ENCODE data around the gene ADM5. TPM values are rescaled to one million over a fixed set of nuclear protein-coding genes. Genes with fewer than 3 reads are reported as not detected.

The ADM5 gene
- polyA plus RNA-seq, 1 donor from 2014 or later, result 7.2 TPM

DNA sequence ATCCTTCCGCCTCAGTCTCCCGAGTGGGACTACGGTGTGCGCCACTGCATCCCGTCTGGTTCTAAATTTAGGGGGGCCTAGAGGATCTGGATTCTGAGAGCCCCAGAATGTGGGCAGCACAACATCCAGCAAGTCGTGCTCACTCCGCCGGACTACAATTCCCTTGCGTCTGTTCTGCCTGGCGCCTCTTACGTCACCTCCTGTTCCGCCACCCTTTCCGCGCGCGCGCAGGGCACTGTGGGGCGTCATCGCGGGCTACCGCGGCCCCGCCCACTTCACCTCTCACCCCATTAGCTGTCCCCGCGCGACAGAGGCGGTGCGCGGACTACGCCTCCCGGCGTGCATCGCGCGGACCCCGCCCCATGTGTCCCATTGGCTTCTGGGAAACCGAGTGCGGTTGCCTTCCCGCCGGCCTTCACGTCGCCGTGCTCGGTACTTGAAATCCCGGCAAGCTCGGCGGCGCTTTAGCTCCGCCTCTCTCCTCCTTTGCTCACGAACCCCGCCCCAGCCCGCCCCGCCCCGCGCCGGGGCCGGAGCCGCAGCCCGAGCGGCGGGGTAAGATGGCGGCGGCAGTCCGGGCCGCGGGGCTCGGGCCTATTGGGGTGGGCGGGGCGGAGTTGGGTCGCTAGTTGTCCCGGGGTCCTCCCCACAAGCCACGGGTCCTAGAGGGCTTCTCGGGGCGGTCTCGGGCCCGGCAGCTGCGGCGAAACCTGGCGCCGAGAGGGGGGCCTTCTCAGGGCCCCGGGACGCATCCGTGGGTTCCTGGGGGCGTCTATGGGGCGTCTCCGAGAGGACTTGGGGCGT, 47.5 kb upstream of the ADM5 start, which contains the start of gene SCAF1:
Gene SCAF1, plus strand, starts transcription at position 522 of the 804 bp plus-strand sequence. CDS start 2,818 bp downstream, outside the sequence.
- peaks cover 25% of the 10 kb centered on the region for H3K79me2 ChIP-seq (replicated peaks; ENCODE audit: insufficient read depth, low read length)
- TF ChIP-seq MXI1 (conservative IDR thresholded peaks at IDR 0.05; ENCODE audit: poor library complexity, severe bottlenecking), result peak; percentile 37
- TF ChIP-seq CTCF (IDR thresholded peaks at IDR 0.05; ENCODE audit: poor library complexity, severe bottlenecking), result no peak
- TF ChIP-seq POLR2AphosphoS5 (IDR thresholded peaks at IDR 0.05), result peak; percentile 75
- TF ChIP-seq SMC3 (conservative IDR thresholded peaks at IDR 0.05; ENCODE audit: poor library complexity), result no peak
- peak; percentile 68 for TF ChIP-seq EP300 (conservative IDR thresholded peaks at IDR 0.05; ENCODE audit: poor library complexity, severe bottlenecking)
- TF ChIP-seq EZH2 (IDR thresholded peaks at IDR 0.05; ENCODE audit: borderline replicate concordance, insufficient read depth, low read length, poor library complexity, severe bottlenecking), result no peak
- H3K27me3 ChIP-seq (ENCODE audit: insufficient read depth, low read depth, low read length), result no peaks in the 10 kb centered on the region
- peak within 1 kb of the TSS; percentile 98 for H3K9ac ChIP-seq (ENCODE audit: low read length)
- H3K27ac ChIP-seq (ENCODE audit: low read length), result peak within 1 kb of the TSS; percentile 90
- peak within 1 kb of the TSS; percentile 76 for H3K4me3 ChIP-seq (ENCODE audit: low read length)
- H3F3A ChIP-seq (ENCODE audit: insufficient read depth, low read length, poor library complexity, severe bottlenecking), result peaks cover 5% of the 10 kb centered on the region
- H3K9me3 ChIP-seq (ENCODE audit: low read length), result no peaks in the 10 kb centered on the region
- no peaks in the 10 kb centered on the region for H3K36me3 ChIP-seq (ENCODE audit: insufficient read depth, low read length)
- H2AFZ ChIP-seq (ENCODE audit: low read depth, low read length), result peak within 1 kb of the TSS; percentile 69
- peak within 1 kb of the TSS; percentile 90 for H3K4me2 ChIP-seq (ENCODE audit: low read length)
- no peaks in the 10 kb centered on the region for H4K20me1 ChIP-seq (ENCODE audit: insufficient read depth)
- H3K9me2 ChIP-seq (ENCODE audit: insufficient read depth, low read length), result no peaks in the 10 kb centered on the region

GRCh38 chr19:49642492-49643035, 46.8 kb upstream of the ADM5 start:
- no peaks in the 10 kb centered on the region for H3K27me3 ChIP-seq (ENCODE audit: insufficient read depth, low read depth, low read length)
- peak overlapping the region; percentile 98 for H3K9ac ChIP-seq (ENCODE audit: low read length)
- H3K27ac ChIP-seq (ENCODE audit: low read length), result peak overlapping the region; percentile 90
- no peaks in the 10 kb centered on the region for H4K20me1 ChIP-seq (ENCODE audit: insufficient read depth)
- no peak for TF ChIP-seq TAF1 (IDR thresholded peaks at IDR 0.05; ENCODE audit: low read depth)
- no peak for TF ChIP-seq RAD21 (conservative IDR thresholded peaks at IDR 0.05)
- no peak for TF ChIP-seq POLR2AphosphoS5 (IDR thresholded peaks at IDR 0.05)
- no peak for TF ChIP-seq EP300 (conservative IDR thresholded peaks at IDR 0.05; ENCODE audit: poor library complexity, severe bottlenecking)
- no peak for TF ChIP-seq MXI1 (conservative IDR thresholded peaks at IDR 0.05; ENCODE audit: poor library complexity, severe bottlenecking)
- no peak for TF ChIP-seq EZH2 (IDR thresholded peaks at IDR 0.05; ENCODE audit: borderline replicate concordance, insufficient read depth, low read length, poor library complexity, severe bottlenecking)
- no peak for TF ChIP-seq REST (IDR thresholded peaks at IDR 0.05; ENCODE audit: borderline replicate concordance)
- no peak for TF ChIP-seq SMC3 (conservative IDR thresholded peaks at IDR 0.05; ENCODE audit: poor library complexity)
- TF ChIP-seq CTCF (IDR thresholded peaks at IDR 0.05; ENCODE audit: poor library complexity, severe bottlenecking), result no peak
- peaks cover 25% of the 10 kb centered on the region for H3K79me2 ChIP-seq (replicated peaks; ENCODE audit: insufficient read depth, low read length)
- peak overlapping the region; percentile 90 for H3K4me2 ChIP-seq (ENCODE audit: low read length)
- H3K36me3 ChIP-seq (ENCODE audit: insufficient read depth, low read length), result no peaks in the 10 kb centered on the region
- no peaks in the 10 kb centered on the region for H3K9me2 ChIP-seq (ENCODE audit: insufficient read depth, low read length)
- H3K4me3 ChIP-seq (ENCODE audit: low read length), result peak overlapping the region; percentile 76
- peaks cover 5% of the 10 kb centered on the region for H3F3A ChIP-seq (ENCODE audit: insufficient read depth, low read length, poor library complexity, severe bottlenecking)
- H2AFZ ChIP-seq (ENCODE audit: low read depth, low read length), result peak overlapping the region; percentile 69
- no peaks in the 10 kb centered on the region for H3K9me3 ChIP-seq (ENCODE audit: low read length)

Measured in neural cell (in vitro differentiated cells).